Activated B cell treated with CpG ODN at 0.5 μM for 24 hours (primary cell): ENCODE results near the gene PIK3C2G. TPM values are rescaled to one million over a fixed set of nuclear protein-coding genes. Genes with fewer than 3 reads are reported as not detected.

Source experiments
- ATAC-seq: fragments of 200-7000 bp; cut with Tn5 transposase; one replicate; pipeline ENCODE4 v1.10.0; 2021; ENCODE audit warnings: low read depth, mild to moderate bottlenecking, moderate library complexity
- CTCF ChIA-PET: fragments of 350-600 bp; sonication (Branson Sonifier 250); formaldehyde crosslinking; loops from one replicate; lab custom pipeline; 2021; ENCODE audit warnings: antibody characterized with exemption; lab: Charles Lee
- POLR2A ChIA-PET: fragments of 350-600 bp; sonication (Branson Sonifier 250); formaldehyde crosslinking; loops from one replicate; lab custom pipeline; 2021; ENCODE audit warnings: antibody characterized with exemption; lab: Charles Lee
- DNase-seq: peaks from one replicate; pipeline ENCODE4 v3.0.0; 2022
- H3K27ac Mint-ChIP-seq: one replicate; pipeline ENCODE4 v1.8.0; 2020; ENCODE audit warnings: mixed read lengths
- H3K27me3 Mint-ChIP-seq: one replicate; pipeline ENCODE4 v1.8.0; 2021; ENCODE audit warnings: mixed read lengths
- H3K36me3 Mint-ChIP-seq: one replicate; pipeline ENCODE4 v1.8.0; 2021; ENCODE audit warnings: low read depth, mixed read lengths
- H3K4me1 Mint-ChIP-seq: one replicate; pipeline ENCODE4 v1.8.0; 2021; ENCODE audit warnings: mixed read lengths
- H3K4me3 Mint-ChIP-seq: one replicate; pipeline ENCODE4 v1.8.0; 2020; ENCODE audit warnings: mild to moderate bottlenecking, mixed read lengths
- H3K9me3 Mint-ChIP-seq: one replicate; pipeline ENCODE4 v1.8.0; 2020; ENCODE audit warnings: mixed read lengths
- intact Hi-C: fragments of 100-400 bp; cut with micrococcal nuclease; formaldehyde crosslinking; loops from one replicate; pipeline ENCODE4 v1.15.1; 2024
- total RNA-seq: library from RNA; stranded (reverse); gene quantifications from 2 replicates; pipeline ENCODE4 v1.2.3, GENCODE V29; 2022
- TF ChIP-seq, protein P1 (sequence below): fragments of 200-600 bp; IDR thresholded peaks from one replicate; pipeline ENCODE4 v1.8.0; 2022; ENCODE audit warnings: antibody characterized with exemption, mild to moderate bottlenecking

PIK3C2G gene
- total RNA-seq, 1 donor from 2014 or later: not detected

DNA sequence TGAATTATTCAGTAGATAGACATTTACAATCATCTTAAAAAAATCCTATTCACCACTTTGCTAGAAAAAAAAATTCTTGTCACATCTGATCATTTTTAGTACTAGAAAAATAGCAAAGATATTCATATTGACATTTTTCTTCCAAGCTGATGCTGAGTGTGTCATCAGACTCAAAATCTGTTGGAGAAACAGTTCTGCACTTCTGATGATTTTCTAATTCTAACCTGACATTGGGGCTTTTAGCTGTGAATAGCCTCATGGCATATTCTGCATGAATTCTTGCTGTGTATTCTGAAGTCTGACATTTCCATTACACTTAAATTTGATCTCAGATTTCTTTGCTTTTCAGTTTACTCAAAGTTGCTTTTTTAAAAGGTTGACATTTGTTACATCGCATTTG, 150.1 kb downstream of the PIK3C2G start:
- ChIA-PET POLR2A (no interaction called here), CTCF (no interaction called here)
- intact Hi-C loops: no loop called here
- Mint-ChIP-seq H3K4me3 (no peak overlapping the region), H3K27ac (no peak overlapping the region), H3K9me3 (peaks cover 7% of the 10 kb centered on the region), H3K36me3 (no peaks in the 10 kb centered on the region), H3K4me1 (no peaks in the 10 kb centered on the region), H3K27me3 (no peaks in the 10 kb centered on the region)
- TF ChIP-seq, protein P1, sequence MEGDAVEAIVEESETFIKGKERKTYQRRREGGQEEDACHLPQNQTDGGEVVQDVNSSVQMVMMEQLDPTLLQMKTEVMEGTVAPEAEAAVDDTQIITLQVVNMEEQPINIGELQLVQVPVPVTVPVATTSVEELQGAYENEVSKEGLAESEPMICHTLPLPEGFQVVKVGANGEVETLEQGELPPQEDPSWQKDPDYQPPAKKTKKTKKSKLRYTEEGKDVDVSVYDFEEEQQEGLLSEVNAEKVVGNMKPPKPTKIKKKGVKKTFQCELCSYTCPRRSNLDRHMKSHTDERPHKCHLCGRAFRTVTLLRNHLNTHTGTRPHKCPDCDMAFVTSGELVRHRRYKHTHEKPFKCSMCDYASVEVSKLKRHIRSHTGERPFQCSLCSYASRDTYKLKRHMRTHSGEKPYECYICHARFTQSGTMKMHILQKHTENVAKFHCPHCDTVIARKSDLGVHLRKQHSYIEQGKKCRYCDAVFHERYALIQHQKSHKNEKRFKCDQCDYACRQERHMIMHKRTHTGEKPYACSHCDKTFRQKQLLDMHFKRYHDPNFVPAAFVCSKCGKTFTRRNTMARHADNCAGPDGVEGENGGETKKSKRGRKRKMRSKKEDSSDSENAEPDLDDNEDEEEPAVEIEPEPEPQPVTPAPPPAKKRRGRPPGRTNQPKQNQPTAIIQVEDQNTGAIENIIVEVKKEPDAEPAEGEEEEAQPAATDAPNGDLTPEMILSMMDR: no peak
- DNase-seq: no peak
- no peak for ATAC-seq

DNA sequence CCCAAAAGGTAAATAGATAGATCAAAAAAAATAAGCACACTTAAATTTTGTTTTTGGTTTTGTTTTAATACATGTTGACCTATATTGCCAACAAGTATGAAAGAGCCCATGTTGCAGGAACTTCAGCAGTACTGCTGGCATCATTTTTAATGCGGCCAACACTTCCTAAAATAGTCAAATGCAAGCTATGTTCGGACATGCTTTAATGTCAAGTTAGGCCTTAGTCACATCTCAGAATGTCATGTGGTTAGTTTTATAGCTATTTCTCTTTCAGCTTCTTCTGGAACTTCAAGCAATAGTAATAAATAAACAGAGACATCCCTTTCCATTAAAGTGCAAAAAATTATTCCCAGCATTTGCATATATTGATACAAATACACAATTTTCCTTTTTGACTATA, 153.4 kb downstream of the PIK3C2G start:
- intact Hi-C loops: no loop called here
- H3K9me3 Mint-ChIP-seq: peaks cover 4% of the 10 kb centered on the region
- H3K4me1 Mint-ChIP-seq: no peaks in the 10 kb centered on the region
- no peaks in the 10 kb centered on the region for H3K36me3 Mint-ChIP-seq
- H3K27ac Mint-ChIP-seq: no peak overlapping the region
- POLR2A ChIA-PET: no interaction called here
- CTCF ChIA-PET: no interaction called here
- no peaks in the 10 kb centered on the region for H3K27me3 Mint-ChIP-seq
- no peak for DNase-seq
- TF ChIP-seq, protein P1: no peak
- ATAC-seq: no peak
- H3K4me3 Mint-ChIP-seq: no peak overlapping the region

- CTCF ChIA-PET: no interaction called here
- POLR2A ChIA-PET: no interaction called here
Observed at GRCh38 chr12:18415227-18415626, 153.9 kb downstream of the PIK3C2G start.

DNA sequence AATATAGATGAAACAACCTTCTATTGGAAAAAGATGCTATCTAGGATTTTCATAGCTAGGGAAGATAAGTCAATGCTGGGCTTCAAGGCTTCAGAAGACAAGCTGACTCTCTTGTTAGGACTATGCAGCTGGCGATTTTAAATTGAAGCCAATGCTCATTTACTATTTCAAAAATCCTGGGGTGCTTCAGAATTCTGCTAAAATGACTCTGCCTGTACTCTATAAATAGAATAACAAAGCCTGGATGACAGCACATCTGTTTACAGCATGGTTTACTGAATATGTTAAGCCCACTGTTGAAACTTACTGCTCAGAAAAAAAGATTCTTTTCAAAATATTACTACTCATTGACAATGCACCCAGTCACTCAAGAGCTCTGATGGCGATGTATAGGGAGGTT, 155.1 kb downstream of the PIK3C2G start:
- Mint-ChIP-seq H3K27ac (no peak overlapping the region), H3K27me3 (no peaks in the 10 kb centered on the region), H3K4me1 (no peaks in the 10 kb centered on the region), H3K36me3 (no peaks in the 10 kb centered on the region), H3K4me3 (no peak overlapping the region), H3K9me3 (peaks cover 2% of the 10 kb centered on the region)
- no peak for DNase-seq
- ATAC-seq: no peak
- POLR2A ChIA-PET: no interaction called here
- intact Hi-C loops: no loop called here
- TF ChIP-seq, protein P1: no peak
- CTCF ChIA-PET: no interaction called here

More at GRCh38 chr12:18415227-18415626, 153.9 kb downstream of the PIK3C2G start:
- H3K27me3 Mint-ChIP-seq: no peaks in the 10 kb centered on the region
- TF ChIP-seq, protein P1: no peak
- no peak overlapping the region for H3K27ac Mint-ChIP-seq
- no peaks in the 10 kb centered on the region for H3K4me1 Mint-ChIP-seq
- intact Hi-C loops: no loop called here
- DNase-seq: no peak
- H3K36me3 Mint-ChIP-seq: no peaks in the 10 kb centered on the region
- H3K4me3 Mint-ChIP-seq: no peak overlapping the region
- H3K9me3 Mint-ChIP-seq: peaks cover 2% of the 10 kb centered on the region
- no peak for ATAC-seq

DNA sequence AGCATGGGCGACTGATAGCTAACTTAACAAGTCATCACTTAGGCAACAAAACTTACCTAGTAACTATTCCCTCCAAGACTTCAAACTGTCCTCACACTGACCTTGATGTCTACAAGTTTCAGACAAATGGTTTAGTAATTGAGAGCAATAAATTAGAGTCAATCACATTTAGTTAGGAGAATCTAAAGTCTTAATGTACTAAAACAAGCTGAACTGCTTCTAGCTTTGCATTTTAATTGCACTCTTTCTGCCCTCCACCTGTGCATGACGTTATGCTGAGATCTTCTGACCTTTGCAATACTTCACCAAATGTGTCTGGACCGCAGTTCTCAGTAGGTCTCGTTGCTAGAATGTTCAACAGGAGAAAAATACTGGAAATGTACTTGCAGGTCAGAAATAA, 158.0 kb downstream of the PIK3C2G start:
- H3K27ac Mint-ChIP-seq: no peak overlapping the region

More for the DNA sequence above, 158.0 kb downstream of the PIK3C2G start:
- Mint-ChIP-seq H3K4me3 (no peak overlapping the region), H3K27me3 (no peaks in the 10 kb centered on the region), H3K36me3 (no peaks in the 10 kb centered on the region), H3K9me3 (peaks cover 2% of the 10 kb centered on the region), H3K4me1 (no peaks in the 10 kb centered on the region)
- ATAC-seq: no peak
- TF ChIP-seq, protein P1: no peak
- intact Hi-C loops: no loop called here
- POLR2A ChIA-PET: no interaction called here
- CTCF ChIA-PET: no interaction called here
- DNase-seq: no peak
